ENCODE measurements around the gene NDUFS1. TPM values are rescaled to one million over a fixed set of nuclear protein-coding genes. Genes with fewer than 3 reads are reported as not detected.

NDUFS1 gene
- total and polyA plus RNA-seq, 2 of the 4 experiments (the other 2 are of a cell fraction), result 72.1 to 118 TPM

GRCh38 chr2:206098471-206098870 is 60.8 kb downstream of the NDUFS1 start:
- no TSS peak for BruUV-seq (replicated peaks)
- Histone ChIP-seq H3K9me3 (ENCODE audit: control insufficient read depth, insufficient read depth, low read length) (no peaks in the 10 kb centered on the region), H3K23ac (ENCODE audit: low read depth, low read length) (no peak overlapping the region), H3K27ac (ENCODE audit: insufficient read depth, low read length) (no peak overlapping the region), H3K9ac (ENCODE audit: low read depth, low read length) (no peak overlapping the region), H4K8ac (ENCODE audit: low read depth in 2 of 2, low read length in 2 of 2) (no peak overlapping the region), H3K14ac (replicated peaks; ENCODE audit: low read depth, low read length) (no peak overlapping the region), H3K4ac (ENCODE audit: low read depth, low read length) (no peak overlapping the region), H4K20me1 (ENCODE audit: insufficient read depth, low read length) (no peaks in the 10 kb centered on the region), H3K4me2 (ENCODE audit: low read depth, low read length) (no peak overlapping the region), H2AK9ac (replicated peaks; ENCODE audit: low read depth, low read length, poor library complexity) (no peak overlapping the region), H2BK20ac (ENCODE audit: low read depth, low read length) (no peak overlapping the region), H2BK120ac (ENCODE audit: low read depth, low read length) (no peak overlapping the region), H3K4me3 (ENCODE audit: insufficient read depth, low read depth, low read length) (no peak overlapping the region), H4K5ac (ENCODE audit: low read depth, low read length) (no peak overlapping the region), H2BK5ac (ENCODE audit: low read depth, low read length, poor library complexity, severe bottlenecking) (no peak overlapping the region), H3K18ac (ENCODE audit: low read depth, low read length) (no peak overlapping the region), H2AK5ac (ENCODE audit: low read depth, low read length) (no peak overlapping the region), H3K79me1 (ENCODE audit: low read depth in 1 of 2, low read length in 2 of 2) (no peaks in the 10 kb centered on the region), H4K91ac (ENCODE audit: insufficient read depth, low read depth, low read length) (no peak overlapping the region), H2BK15ac (ENCODE audit: low read depth, low read length) (no peak overlapping the region), H3K36me3 (ENCODE audit: control insufficient read depth, insufficient read depth, low read length) (no peaks in the 10 kb centered on the region), H3K56ac (ENCODE audit: extremely low read depth, insufficient read depth, low read length) (no peak overlapping the region), H3K27me3 (ENCODE audit: control insufficient read depth, insufficient read depth, low read length) (no peaks in the 10 kb centered on the region), H3K9me1 (ENCODE audit: insufficient read depth, low read length) (0 out of 2 replicates have a peak, but pooled peaks cover 3% of the 10 kb centered on the region), H3K4me1 (ENCODE audit: control insufficient read depth, insufficient read depth, low read length) (no peaks in the 10 kb centered on the region), H2AFZ (replicated peaks; ENCODE audit: low read length, poor library complexity) (no peak overlapping the region)
- dilution Hi-C loops (cut with HindIII; ENCODE audit: low sequenced_read_pairs, unreplicated experiment) (no loop called here), intact Hi-C loops (cut with micrococcal nuclease) (no loop called here), in situ Hi-C loops (cut with MboI; ENCODE audit: low sequenced_read_pairs) (no loop called here)
- DNase-seq (no peak), ATAC-seq (ENCODE audit: low read depth) (no peak)
- POLR2A ChIA-PET (ENCODE audit: unreplicated experiment), result interaction anchor here (0.6 kb wide), 1 partner anchor 11 kb away, joined by 5 read pairs; no protein-coding TSS in a partner anchor
- CTCF ChIA-PET, result no interaction called here
- TF ChIP-seq MXI1 (IDR thresholded peaks at IDR 0.05; ENCODE audit: borderline replicate concordance, low read depth, low read length) (no peak), CHD1 (IDR thresholded peaks at IDR 0.05; ENCODE audit: low read depth, low read length) (no peak), NFE2L2 (IDR thresholded peaks at IDR 0.05; ENCODE audit: low read depth, low read length) (no peak), RAD21 (IDR thresholded peaks at IDR 0.05; ENCODE audit: low read length) (no peak), MAZ (IDR thresholded peaks at IDR 0.05; ENCODE audit: borderline replicate concordance, low read depth, low read length) (no peak), SMC3 (IDR thresholded peaks at IDR 0.05; ENCODE audit: low read depth, low read length) (no peak), MAFK (IDR thresholded peaks at IDR 0.05; ENCODE audit: low read depth, low read length) (no peak), RFX5 (IDR thresholded peaks at IDR 0.05; ENCODE audit: low read depth, low read length) (no peak), CEBPB (IDR thresholded peaks at IDR 0.05; ENCODE audit: low read depth, low read length) (no peak), ELK1 (IDR thresholded peaks at IDR 0.05; ENCODE audit: borderline replicate concordance, low read depth, low read length) (no peak)
- WGBS, 2 experiments (ENCODE audit: extremely low coverage in 2 of 2, insufficient read length in 1 of 2), result 100% methylated on average over 2 of the region's 9 CpGs; no CpG with 5 or more reads in 1 of the 2 experiments

All from IMR-90 (cell line).